ENCODE data around the gene PGM2.

GRCh38 chr4:37867102-37867501 lies 40.6 kb downstream of the PGM2 start:
- TF ChIP-seq EZH2 (IDR thresholded peaks at IDR 0.05; ENCODE audit: low read length), result no peak
- TF ChIP-seq CTCF (optimal IDR thresholded peaks at IDR 0.05 in 1 of 3, IDR thresholded peaks at IDR 0.05 in 1 of 3, conservative IDR thresholded peaks at IDR 0.05 in 1 of 3; ENCODE audit: extremely low read depth in 1 of 3, insufficient read depth in 2 of 3, low read length in 3 of 3), result no peak
